Endodermal cell (in vitro differentiated cells): ENCODE measurements around the gene AGRN. TPM values are rescaled to one million over a fixed set of nuclear protein-coding genes. Genes with fewer than 3 reads are reported as not detected.

Source experiments
- DNase-seq: peaks from one replicate; pipeline ENCODE4 v3.0.0-alpha.2; 2017
- H3K27ac ChIP-seq: 2 replicates; pipeline ENCODE4 v1.5.1; 2013; ENCODE audit warnings: mild to moderate bottlenecking, low read depth, low read length, moderate library complexity
- H3K27me3 ChIP-seq: 2 replicates; pipeline ENCODE4 v1.6.1; 2013; ENCODE audit warnings: mild to moderate bottlenecking, low read length, moderate library complexity; ENCODE audit not compliant: insufficient read depth, control insufficient read depth, poor library complexity, severe bottlenecking
- H3K36me3 ChIP-seq: 2 replicates; pipeline ENCODE4 v1.7.0; 2013; ENCODE audit warnings: mild to moderate bottlenecking, low read length, moderate library complexity; ENCODE audit not compliant: control insufficient read depth, insufficient read depth
- H3K4me1 ChIP-seq: one replicate; pipeline ENCODE4 v1.7.0; 2013; ENCODE audit warnings: low read length; ENCODE audit not compliant: control insufficient read depth, insufficient read depth
- H3K4me3 ChIP-seq: 2 replicates; pipeline ENCODE4 v1.5.1; 2013; ENCODE audit warnings: mild to moderate bottlenecking, low read length, moderate library complexity
- H3K9ac ChIP-seq: 2 replicates; pipeline ENCODE4 v1.6.1; 2013; ENCODE audit warnings: mild to moderate bottlenecking, low read length, moderate library complexity; ENCODE audit not compliant: poor library complexity, severe bottlenecking; ENCODE audit errors: extremely low read depth
- H3K9me3 ChIP-seq: 2 replicates; pipeline ENCODE4 v1.6.1; 2013; ENCODE audit warnings: mild to moderate bottlenecking, low read length, moderate library complexity; ENCODE audit not compliant: control insufficient read depth
- H3K27ac Mint-ChIP-seq: 2 replicates; pipeline ENCODE4 v1.8.0; 2020; ENCODE audit warnings: mixed read lengths
- H3K27me3 Mint-ChIP-seq: 2 replicates; pipeline ENCODE4 v1.8.0; 2021; ENCODE audit warnings: mild to moderate bottlenecking, mixed read lengths; ENCODE audit not compliant: insufficient read depth
- H3K36me3 Mint-ChIP-seq: 2 replicates; pipeline ENCODE4 v1.8.0; 2020; ENCODE audit warnings: low read depth, mixed read lengths
- H3K4me1 Mint-ChIP-seq: 2 replicates; pipeline ENCODE4 v1.8.0; 2020; ENCODE audit warnings: mixed read lengths
- H3K4me3 Mint-ChIP-seq: 2 replicates; pipeline ENCODE4 v1.8.0; 2020; ENCODE audit warnings: mild to moderate bottlenecking, moderate library complexity, mixed read lengths
- H3K9me3 Mint-ChIP-seq: 2 replicates; pipeline ENCODE4 v1.8.0; 2020; ENCODE audit warnings: mild to moderate bottlenecking, mixed read lengths
- CTCF ChIP-seq: fragments of 200-600 bp; sonication (generic); conservative IDR thresholded peaks from 2 replicates; pipeline ENCODE4 v1.5.0; 2021; ENCODE audit warnings: antibody characterized with exemption, mild to moderate bottlenecking
- WGBS, 2 experiments: methylation state at CpG; one replicate each; pipeline versions ENCODE4 v1.1.5 to v1.1.7; 2013; ENCODE audit warnings: missing lambda C conversion rate in 2 of 2, mixed read lengths in 1 of 2; ENCODE audit not compliant: insufficient coverage in 1 of 2, insufficient read length in 1 of 2; 5-methylcytosine and 5-hydroxymethylcytosine counted together
- total RNA-seq, 2 donors: library from RNA; stranded (reverse); fragmentation: NEBNext Ultra II Directional in 1 of 2; extraction: Animal tissue kit (Norgen Biotek cat#: 25700) in 1 of 2; gene quantifications; 2 replicates in 1 of 2; 3 replicates in 1 of 2; pipeline ENCODE4 v1.2.1, GENCODE V29; 2021

The AGRN gene
- total RNA-seq, 2 donors from 2014 or later: 269 to 288 TPM

GRCh38 chr1:1061682-1062345 is 41.9 kb downstream of the AGRN start:
- Histone ChIP-seq H3K4me3 (no peak overlapping the region), H3K9me3 (no peaks in the 10 kb centered on the region), H3K27ac (no peak overlapping the region), H3K27me3 (peaks cover 69% of the 10 kb centered on the region), H3K36me3 (no peaks in the 10 kb centered on the region), H3K4me1 (no peaks in the 10 kb centered on the region), H3K9ac (no peak overlapping the region)
- Mint-ChIP-seq H3K36me3 (no peaks in the 10 kb centered on the region), H3K27ac (no peak overlapping the region), H3K27me3 (peaks cover 73% of the 10 kb centered on the region), H3K4me3 (no peak overlapping the region), H3K9me3 (no peaks in the 10 kb centered on the region), H3K4me1 (no peaks in the 10 kb centered on the region)
- no peak for DNase-seq
- WGBS, 2 experiments: 51 to 72% methylated on average over 6 to 16 of the region's 18 CpGs
- TF ChIP-seq CTCF: no peak

- H3K27ac ChIP-seq: no peak overlapping the region
- no peaks in the 10 kb centered on the region for H3K36me3 ChIP-seq
- no peak for TF ChIP-seq CTCF
- no peaks in the 10 kb centered on the region for H3K9me3 ChIP-seq
- H3K4me1 ChIP-seq: no peaks in the 10 kb centered on the region
- no peak overlapping the region for H3K4me3 ChIP-seq
- Mint-ChIP-seq H3K27ac (no peak overlapping the region), H3K4me3 (no peak overlapping the region), H3K36me3 (no peaks in the 10 kb centered on the region), H3K27me3 (peaks cover 69% of the 10 kb centered on the region), H3K9me3 (no peaks in the 10 kb centered on the region), H3K4me1 (no peaks in the 10 kb centered on the region)
- peaks cover 70% of the 10 kb centered on the region for H3K27me3 ChIP-seq
- no peak for DNase-seq
- H3K9ac ChIP-seq: no peak overlapping the region
- 40 to 59% methylated on average over 16 to 29 of the region's 29 CpGs for WGBS, 2 experiments
Observed at GRCh38 chr1:1062348-1063163, 42.6 kb downstream of the AGRN start.

GRCh38 chr1:1063261-1063944 is 43.5 kb downstream of the AGRN start:
- no peak for TF ChIP-seq CTCF
- no peaks in the 10 kb centered on the region for H3K4me1 ChIP-seq
- no peak for DNase-seq
- Mint-ChIP-seq H3K27me3 (peaks cover 67% of the 10 kb centered on the region), H3K4me3 (no peak overlapping the region), H3K27ac (no peak overlapping the region), H3K4me1 (no peaks in the 10 kb centered on the region), H3K9me3 (no peaks in the 10 kb centered on the region), H3K36me3 (no peaks in the 10 kb centered on the region)
- H3K27me3 ChIP-seq: peaks cover 70% of the 10 kb centered on the region
- WGBS, 2 experiments: 58 to 78% methylated on average over 11 to 24 of the region's 24 CpGs
- no peak overlapping the region for H3K27ac ChIP-seq
- no peak overlapping the region for H3K4me3 ChIP-seq
- H3K9ac ChIP-seq: no peak overlapping the region
- no peaks in the 10 kb centered on the region for H3K9me3 ChIP-seq
- no peaks in the 10 kb centered on the region for H3K36me3 ChIP-seq
